HCT116 (cell line): ENCODE measurements around the gene KDM2B. TPM values are rescaled to one million over a fixed set of nuclear protein-coding genes. Genes with fewer than 3 reads are reported as not detected.

Source experiments
- ATAC-seq: fragments of 200-7000 bp; cut with Tn5 transposase; 2 replicates; pipeline ENCODE4 v1.9.1; 2020; ENCODE audit warnings: mild to moderate bottlenecking, moderate library complexity
- BruUV-seq: library from RNA; stranded (reverse); fragments of 400-500 nt; replicated peaks from 2 replicates; lab custom pipeline; 2021; lab: Mats Ljungman, UMichigan
- CTCF ChIA-PET: fragments of 300-600 bp; sonication (Branson Sonifier 250); formaldehyde crosslinking; loops from one replicate; lab custom pipeline; 2021; ENCODE audit warnings: antibody characterized with exemption; lab: Charles Lee
- POLR2A ChIA-PET: fragments of 300-600, 350-600 bp; sonication (Branson Sonifier 250); formaldehyde crosslinking; loops from one replicate; lab custom pipeline; 2021; ENCODE audit warnings: antibody characterized with exemption; lab: Charles Lee
- RAD21 ChIA-PET, 2 experiments: fragments of 300-600 bp; sonication (Branson Sonifier 250); formaldehyde crosslinking; loops; one replicate each; lab custom pipeline; 2023; ENCODE audit warnings: low total read pairs in 2 of 2; ENCODE audit not compliant: uncharacterized antibody in 2 of 2, unreplicated experiment in 2 of 2, low non-redundant PET in 1 of 2; lab: Charles Lee
- DNase-seq: peaks from one replicate; pipeline ENCODE4 v3.0.0-alpha.2; 2010; ENCODE audit warnings: low read depth, low spot score
- H2AFZ ChIP-seq: fragments of 200-600 bp; shearing (Covaris generic), sonication (generic); 2 replicates; pipeline ENCODE4 v1.6.1; 2017; ENCODE audit warnings: low read depth, mixed run types, mixed read lengths, antibody characterized with exemption, low read length; ENCODE audit not compliant: poor library complexity, severe bottlenecking
- H3K27ac ChIP-seq: 2 replicates; pipeline ENCODE4 v1.5.1; 2012; ENCODE audit warnings: low read depth, low read length
- H3K27me3 ChIP-seq: fragments of 200-600 bp; sonication (generic); 2 replicates; pipeline ENCODE4 v1.6.1; 2016; ENCODE audit warnings: mixed run types, low read length, mixed read lengths; ENCODE audit not compliant: insufficient read depth
- H3K36me3 ChIP-seq, 2 experiments: fragments of 200-500 bp in 1 of 2; fragments of 200-600 bp in 1 of 2; sonication (Bioruptor generic) in 1 of 2; sonication (generic) in 1 of 2; 2 replicates each; pipeline versions ENCODE4 v1.5.1 to v1.6.1; 2014 to 2016; ENCODE audit warnings: low read length in 2 of 2, inconsistent platforms in 1 of 2, mixed read lengths in 1 of 2, mixed run types in 1 of 2; ENCODE audit not compliant: insufficient read depth in 2 of 2, control insufficient read depth in 1 of 2
- H3K4me1 ChIP-seq, 2 experiments: fragments of 200-600 bp in 1 of 2; sonication (generic) in 1 of 2; 2 replicates each; pipeline versions ENCODE4 v1.5.1 to v1.6.1; 2012 to 2017; ENCODE audit warnings: low read length in 2 of 2, inconsistent platforms in 1 of 2, mild to moderate bottlenecking in 1 of 2, mixed read lengths in 1 of 2, mixed run types in 1 of 2, moderate library complexity in 1 of 2; ENCODE audit not compliant: insufficient read depth in 2 of 2, control insufficient read depth in 1 of 2
- H3K4me2 ChIP-seq: fragments of 200-600 bp; sonication (generic); 2 replicates; pipeline ENCODE4 v1.6.1; 2017; ENCODE audit warnings: mixed run types, low read length, mixed read lengths
- H3K4me3 ChIP-seq, 2 experiments: fragments of 200-600 bp in 1 of 2; sonication (generic) in 1 of 2; replicated peaks in 1 of 2; 2 replicates each; pipeline ENCODE4 v1.5.1; 2011 to 2016; ENCODE audit warnings: low read length in 2 of 2, control low read depth in 1 of 2, low read depth in 1 of 2, mild to moderate bottlenecking in 1 of 2, mixed read lengths in 1 of 2, mixed run types in 1 of 2
- H3K79me2 ChIP-seq: fragments of 200-600 bp; sonication (generic); 2 replicates; pipeline ENCODE4 v1.6.1; 2017; ENCODE audit warnings: mild to moderate bottlenecking, mixed run types, low read length, moderate library complexity, mixed read lengths; ENCODE audit not compliant: insufficient read depth
- H3K9ac ChIP-seq: fragments of 200-600 bp; sonication (generic); 2 replicates; pipeline ENCODE4 v1.6.1; 2016; ENCODE audit warnings: low read length, mixed read lengths
- H3K9me2 ChIP-seq: fragments of 200-600 bp; sonication (generic), shearing (Covaris generic); 2 replicates; pipeline ENCODE4 v1.6.1; 2017; ENCODE audit warnings: mixed run types, mild to moderate bottlenecking, moderate library complexity; ENCODE audit not compliant: insufficient read depth
- H3K9me3 ChIP-seq, 2 experiments: fragments of 200-500 bp in 1 of 2; fragments of 200-600 bp in 1 of 2; sonication (Bioruptor generic) in 1 of 2; sonication (generic) in 1 of 2; 2 replicates each; pipeline ENCODE4 v1.6.1; 2014 to 2017; ENCODE audit warnings: low read length in 2 of 2, mixed read lengths in 2 of 2, inconsistent platforms in 1 of 2, low read depth in 1 of 2, mild to moderate bottlenecking in 1 of 2, mixed run types in 1 of 2, moderate library complexity in 1 of 2; ENCODE audit not compliant: control insufficient read depth in 1 of 2, insufficient read depth in 1 of 2
- H4K20me1 ChIP-seq: fragments of 200-600 bp; sonication (generic), shearing (Covaris generic); 2 replicates; pipeline ENCODE4 v1.6.1; 2017; ENCODE audit warnings: mixed run types, mild to moderate bottlenecking, moderate library complexity; ENCODE audit not compliant: insufficient read depth
- ATF3 ChIP-seq: IDR thresholded peaks from 2 replicates; pipeline ENCODE4 v1.6.1; 2012
- CBX3 ChIP-seq: IDR thresholded peaks from 2 replicates; pipeline ENCODE4 v1.6.1; 2012; ENCODE audit warnings: low read depth
- CEBPB ChIP-seq: IDR thresholded peaks from 2 replicates; pipeline ENCODE4 v1.6.1; 2012; ENCODE audit warnings: low read depth
- CTCF ChIP-seq, 3 experiments: fragments of 200-600 bp in 1 of 3; sonication (generic) in 1 of 3; IDR thresholded peaks in 2 of 3; conservative IDR thresholded peaks in 1 of 3; 2 replicates each; pipeline ENCODE4 v1.5.1; 2012 to 2017; ENCODE audit warnings: low read depth in 2 of 3, low read length in 2 of 3, antibody characterized with exemption in 1 of 3, borderline replicate concordance in 1 of 3, control low read depth in 1 of 3, mild to moderate bottlenecking in 1 of 3, mixed read lengths in 1 of 3, mixed run types in 1 of 3, moderate library complexity in 1 of 3; ENCODE audit not compliant: insufficient read depth in 1 of 3
- EGR1 ChIP-seq: IDR thresholded peaks from 2 replicates; pipeline ENCODE4 v1.6.1; 2012; ENCODE audit warnings: low read depth
- ELF1 ChIP-seq: IDR thresholded peaks from 2 replicates; pipeline ENCODE4 v1.6.1; 2012; ENCODE audit warnings: low read depth, borderline replicate concordance
- EZH2phosphoT487 ChIP-seq: fragments of 200-600 bp; IDR thresholded peaks from 2 replicates; pipeline ENCODE4 v1.6.1; 2018; ENCODE audit warnings: antibody characterized with exemption, borderline replicate concordance
- JUND ChIP-seq: IDR thresholded peaks from 2 replicates; pipeline ENCODE4 v1.6.1; 2012
- MAX ChIP-seq: IDR thresholded peaks from 2 replicates; pipeline ENCODE4 v1.6.1; 2012
- POLR2A ChIP-seq: IDR thresholded peaks from 2 replicates; pipeline ENCODE4 v1.7.0; 2011; ENCODE audit warnings: borderline replicate concordance; ENCODE audit not compliant: insufficient read depth, insufficient read length; ENCODE audit errors: extremely low read depth
- POLR2AphosphoS5 ChIP-seq: IDR thresholded peaks from 2 replicates; pipeline ENCODE4 v1.6.1; 2011; ENCODE audit warnings: mild to moderate bottlenecking, low read depth, low read length, moderate library complexity
- REST ChIP-seq: IDR thresholded peaks from 2 replicates; pipeline ENCODE4 v1.6.1; 2012; ENCODE audit warnings: low read depth
- SIN3A ChIP-seq: IDR thresholded peaks from 2 replicates; pipeline ENCODE4 v1.6.1; 2012; ENCODE audit warnings: low read depth
- SP1 ChIP-seq: IDR thresholded peaks from 2 replicates; pipeline ENCODE4 v1.6.1; 2012; ENCODE audit warnings: low read depth
- SRF ChIP-seq: IDR thresholded peaks from 2 replicates; pipeline ENCODE4 v1.6.1; 2012; ENCODE audit warnings: low read depth
- TCF7L2 ChIP-seq: IDR thresholded peaks from 2 replicates; pipeline ENCODE4 v1.7.0; 2011; ENCODE audit warnings: borderline replicate concordance, inconsistent platforms; ENCODE audit not compliant: insufficient read depth, insufficient read length; ENCODE audit errors: extremely low read depth
- YY1 ChIP-seq: IDR thresholded peaks from 2 replicates; pipeline ENCODE4 v1.6.1; 2011; ENCODE audit warnings: low read length, low read depth, moderate library complexity, mild to moderate bottlenecking; ENCODE audit not compliant: insufficient replicate concordance; ENCODE audit errors: extremely low read depth
- ZFX ChIP-seq: fragments of 450-650 bp; IDR thresholded peaks from 2 replicates; pipeline ENCODE4 v1.6.1; 2017
- ZNF274 ChIP-seq: fragments of 200-500 bp; sonication (Bioruptor generic); IDR thresholded peaks from 2 replicates; pipeline ENCODE4 v1.6.1; 2014; ENCODE audit warnings: mild to moderate bottlenecking, low read depth, low read length, inconsistent platforms
- intact Hi-C: fragments of 100-400 bp; cut with micrococcal nuclease; formaldehyde crosslinking; loops from 2 replicates; pipeline ENCODE4 v1.10.0; 2022
- total RNA-seq: library from RNA; stranded (reverse); gene quantifications from one replicate; pipeline ENCODE4 v1.2.1, GENCODE V29; 2021; ENCODE audit not compliant: unreplicated experiment
- TF ChIP-seq, protein P1 (sequence below): IDR thresholded peaks from 2 replicates; pipeline ENCODE4 v1.6.1; 2011; ENCODE audit warnings: mild to moderate bottlenecking, low read length, moderate library complexity; ENCODE audit not compliant: insufficient replicate concordance; ENCODE audit errors: extremely low read depth

Gene KDM2B
- total RNA-seq, 1 experiment from 2014 or later, result 36.7 TPM

- ChIA-PET CTCF (no interaction called here), POLR2A (no interaction called here)
- no peak for ATAC-seq
Measured at GRCh38 chr12:121392325-121392716, 188.5 kb downstream of the KDM2B start.

More at GRCh38 chr12:121392325-121392716, 188.5 kb downstream of the KDM2B start:
- H3K4me3 ChIP-seq, result no peak overlapping the region
- no TSS peak for BruUV-seq
- H3K9ac ChIP-seq, result no peak overlapping the region
- H3K4me1 ChIP-seq, result peaks cover 0 to 6% of the 10 kb centered on the region in 2 experiments; a peak in 1 of 4 replicates
- H4K20me1 ChIP-seq, result no peaks in the 10 kb centered on the region
- H3K79me2 ChIP-seq, result no peaks in the 10 kb centered on the region
- RAD21 ChIA-PET, result no interaction called here
- TF ChIP-seq ELF1 (no peak), YY1 (no peak), POLR2A (no peak), EGR1 (no peak), ATF3 (no peak), POLR2AphosphoS5 (no peak), JUND (no peak), EZH2phosphoT487 (no peak), ZFX (no peak), SRF (no peak), CTCF (IDR thresholded peaks at IDR 0.05 in 2 of 3, conservative IDR thresholded peaks at IDR 0.05 in 1 of 3; ENCODE audit: borderline replicate concordance in 1 of 3, insufficient read depth in 1 of 3, low read depth in 2 of 3, low read length in 2 of 3) (no peak), ZNF274 (no peak), TCF7L2 (no peak), CEBPB (no peak), SP1 (no peak), SIN3A (no peak), REST (no peak), MAX (no peak), CBX3 (no peak)
- TF ChIP-seq, protein P1, sequence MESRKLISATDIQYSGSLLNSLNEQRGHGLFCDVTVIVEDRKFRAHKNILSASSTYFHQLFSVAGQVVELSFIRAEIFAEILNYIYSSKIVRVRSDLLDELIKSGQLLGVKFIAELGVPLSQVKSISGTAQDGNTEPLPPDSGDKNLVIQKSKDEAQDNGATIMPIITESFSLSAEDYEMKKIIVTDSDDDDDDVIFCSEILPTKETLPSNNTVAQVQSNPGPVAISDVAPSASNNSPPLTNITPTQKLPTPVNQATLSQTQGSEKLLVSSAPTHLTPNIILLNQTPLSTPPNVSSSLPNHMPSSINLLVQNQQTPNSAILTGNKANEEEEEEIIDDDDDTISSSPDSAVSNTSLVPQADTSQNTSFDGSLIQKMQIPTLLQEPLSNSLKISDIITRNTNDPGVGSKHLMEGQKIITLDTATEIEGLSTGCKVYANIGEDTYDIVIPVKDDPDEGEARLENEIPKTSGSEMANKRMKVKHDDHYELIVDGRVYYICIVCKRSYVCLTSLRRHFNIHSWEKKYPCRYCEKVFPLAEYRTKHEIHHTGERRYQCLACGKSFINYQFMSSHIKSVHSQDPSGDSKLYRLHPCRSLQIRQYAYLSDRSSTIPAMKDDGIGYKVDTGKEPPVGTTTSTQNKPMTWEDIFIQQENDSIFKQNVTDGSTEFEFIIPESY, result no peak
- H3K9me3 ChIP-seq, result no peaks in the 10 kb centered on the region
- H3K27ac ChIP-seq, result no peak overlapping the region
- intact Hi-C loops, result no loop called here
- no peak overlapping the region for H3K4me2 ChIP-seq
- no peak overlapping the region for H2AFZ ChIP-seq
- H3K9me2 ChIP-seq, result no peaks in the 10 kb centered on the region
- no peaks in the 10 kb centered on the region for H3K27me3 ChIP-seq
- DNase-seq, result no peak
- H3K36me3 ChIP-seq, result no peaks in the 10 kb centered on the region
